Erythroblast (primary cell): ENCODE results near the gene BCL7A.

Experiments
- GATA1 ChIP-seq: IDR thresholded peaks from 2 replicates; pipeline ENCODE4 v1.6.1; 2011; ENCODE audit warnings: low read depth, mild to moderate bottlenecking, control low read depth, low read length, moderate library complexity
- POLR2A ChIP-seq: IDR thresholded peaks from 2 replicates; pipeline ENCODE4 v1.6.1; 2011; ENCODE audit warnings: mild to moderate bottlenecking, low read length

DNA sequence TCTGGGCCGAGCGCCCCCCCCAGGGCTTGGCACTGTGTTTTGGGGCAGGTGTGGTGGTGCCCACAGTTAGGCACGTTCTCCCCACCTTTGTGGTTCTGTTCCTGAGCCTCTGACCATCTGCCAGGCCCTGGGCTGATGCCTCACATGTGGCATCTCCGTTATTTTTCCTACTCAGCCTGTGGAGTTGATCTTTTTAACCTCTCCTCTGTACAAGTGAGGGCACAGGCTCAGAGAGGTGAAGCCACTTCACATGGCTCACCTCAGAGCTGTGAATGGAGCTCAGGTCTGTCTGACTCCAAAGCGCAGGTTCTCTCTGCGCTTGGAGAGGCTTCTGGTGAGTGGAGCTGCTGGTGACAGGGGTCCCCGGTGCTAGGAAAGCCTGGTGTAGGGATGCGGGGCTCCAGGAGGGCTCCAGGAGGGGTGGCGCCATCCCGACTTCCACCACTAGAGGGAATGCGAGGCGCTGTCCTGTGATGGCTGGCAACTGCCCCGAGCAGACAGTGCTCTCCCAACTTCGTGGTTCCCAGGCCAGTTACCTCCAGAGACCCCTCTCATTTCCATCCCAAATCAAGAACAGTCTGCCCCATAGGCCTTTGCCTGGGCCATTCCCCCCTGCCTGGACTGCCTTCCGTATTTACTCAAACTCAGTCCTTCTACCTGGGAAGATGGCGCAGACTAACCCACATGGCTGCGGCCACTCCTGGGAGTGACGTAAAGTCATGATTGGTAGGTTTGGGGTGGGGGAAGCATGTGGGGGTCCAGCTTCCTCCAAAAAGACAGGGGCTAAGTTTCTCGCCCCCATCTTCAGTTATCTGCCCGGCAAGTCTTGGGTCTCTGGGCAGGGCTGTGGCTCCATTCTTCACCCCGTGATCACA lies 9.9 kb downstream of the BCL7A start:
- TF ChIP-seq POLR2A (no peak), GATA1 (no peak)
